DOHH2 (cell line): ENCODE measurements around the gene SERAC1.

Source experiments
- H3F3A ChIP-seq: fragments of 200-600 bp; sonication (generic), shearing (Covaris generic); 2 replicates; pipeline ENCODE4 v1.6.0; 2016; ENCODE audit warnings: antibody characterized with exemption, mild to moderate bottlenecking; ENCODE audit not compliant: control insufficient read depth, insufficient read depth
- H3K27ac ChIP-seq: fragments of 200-600 bp; sonication (generic); 2 replicates; pipeline ENCODE4 v1.5.1; 2014; ENCODE audit warnings: low read depth, mild to moderate bottlenecking, low read length, moderate library complexity
- H3K27me3 ChIP-seq: fragments of 200-600 bp; sonication (generic); 2 replicates; pipeline ENCODE4 v1.6.1; 2014; ENCODE audit warnings: mild to moderate bottlenecking, low read length, mixed read lengths; ENCODE audit not compliant: control insufficient read depth
- H3K36me3 ChIP-seq: fragments of 200-600 bp; sonication (generic); 2 replicates; pipeline ENCODE4 v1.6.1; 2014; ENCODE audit warnings: mild to moderate bottlenecking, low read length, moderate library complexity, mixed read lengths; ENCODE audit not compliant: control insufficient read depth
- H3K4me1 ChIP-seq: fragments of 200-600 bp; sonication (generic); 2 replicates; pipeline ENCODE4 v1.6.1; 2014; ENCODE audit warnings: mild to moderate bottlenecking, low read length, mixed read lengths; ENCODE audit not compliant: control insufficient read depth
- H3K4me2 ChIP-seq: fragments of 200-600 bp; sonication (generic); 2 replicates; pipeline ENCODE4 v1.6.0; 2014; ENCODE audit warnings: mild to moderate bottlenecking, low read length, moderate library complexity
- H3K4me3 ChIP-seq: fragments of 200-600 bp; sonication (generic); 2 replicates; pipeline ENCODE4 v1.5.1; 2014; ENCODE audit warnings: mild to moderate bottlenecking, low read length, mixed read lengths
- H3K79me2 ChIP-seq: fragments of 200-600 bp; sonication (generic); 2 replicates; pipeline ENCODE4 v1.6.1; 2014; ENCODE audit warnings: mild to moderate bottlenecking, low read length, mixed read lengths; ENCODE audit not compliant: control insufficient read depth
- H3K9me2 ChIP-seq: fragments of 200-600 bp; sonication (generic); replicated peaks from 2 replicates; pipeline ENCODE4 v1.6.1; 2014; ENCODE audit warnings: mild to moderate bottlenecking, low read length, mixed read lengths; ENCODE audit not compliant: control insufficient read depth
- H3K9me3 ChIP-seq: fragments of 200-600 bp; sonication (generic); 2 replicates; pipeline ENCODE4 v1.6.1; 2014; ENCODE audit warnings: antibody characterized with exemption, low read length, mixed read lengths; ENCODE audit not compliant: control insufficient read depth, insufficient read depth
- H4K20me1 ChIP-seq: fragments of 200-600 bp; sonication (generic); 2 replicates; pipeline ENCODE4 v1.6.0; 2014; ENCODE audit warnings: low read depth, mild to moderate bottlenecking, antibody characterized with exemption, low read length, moderate library complexity; ENCODE audit not compliant: control insufficient read depth, insufficient read depth
- EZH2phosphoT487 ChIP-seq: fragments of 200-600 bp; sonication (generic); IDR thresholded peaks from 2 replicates; pipeline ENCODE4 v1.6.1; 2017; ENCODE audit warnings: borderline replicate concordance, mild to moderate bottlenecking, antibody characterized with exemption, low read length, moderate library complexity, mixed read lengths
- TF ChIP-seq, protein P1 (sequence below): fragments of 200-600 bp; sonication (generic); IDR thresholded peaks from one replicate; pipeline ENCODE4 v1.5.1; 2014; ENCODE audit warnings: antibody characterized with exemption, mild to moderate bottlenecking, low read depth, low read length; ENCODE audit not compliant: poor library complexity, severe bottlenecking

The SERAC1 gene

GRCh38 chr6:158064725-158065251 lies 103.3 kb downstream of the SERAC1 start:
- TF ChIP-seq, protein P1, sequence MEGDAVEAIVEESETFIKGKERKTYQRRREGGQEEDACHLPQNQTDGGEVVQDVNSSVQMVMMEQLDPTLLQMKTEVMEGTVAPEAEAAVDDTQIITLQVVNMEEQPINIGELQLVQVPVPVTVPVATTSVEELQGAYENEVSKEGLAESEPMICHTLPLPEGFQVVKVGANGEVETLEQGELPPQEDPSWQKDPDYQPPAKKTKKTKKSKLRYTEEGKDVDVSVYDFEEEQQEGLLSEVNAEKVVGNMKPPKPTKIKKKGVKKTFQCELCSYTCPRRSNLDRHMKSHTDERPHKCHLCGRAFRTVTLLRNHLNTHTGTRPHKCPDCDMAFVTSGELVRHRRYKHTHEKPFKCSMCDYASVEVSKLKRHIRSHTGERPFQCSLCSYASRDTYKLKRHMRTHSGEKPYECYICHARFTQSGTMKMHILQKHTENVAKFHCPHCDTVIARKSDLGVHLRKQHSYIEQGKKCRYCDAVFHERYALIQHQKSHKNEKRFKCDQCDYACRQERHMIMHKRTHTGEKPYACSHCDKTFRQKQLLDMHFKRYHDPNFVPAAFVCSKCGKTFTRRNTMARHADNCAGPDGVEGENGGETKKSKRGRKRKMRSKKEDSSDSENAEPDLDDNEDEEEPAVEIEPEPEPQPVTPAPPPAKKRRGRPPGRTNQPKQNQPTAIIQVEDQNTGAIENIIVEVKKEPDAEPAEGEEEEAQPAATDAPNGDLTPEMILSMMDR, result no peak
- no peak for TF ChIP-seq EZH2phosphoT487
- Histone ChIP-seq H3K27ac (no peak overlapping the region), H3K9me2 (no peaks in the 10 kb centered on the region), H4K20me1 (no peaks in the 10 kb centered on the region), H3K79me2 (no peaks in the 10 kb centered on the region), H3K9me3 (no peaks in the 10 kb centered on the region), H3K4me1 (no peaks in the 10 kb centered on the region), H3K4me3 (no peak overlapping the region), H3K4me2 (no peak overlapping the region), H3K27me3 (no peaks in the 10 kb centered on the region), H3F3A (no peaks in the 10 kb centered on the region), H3K36me3 (no peaks in the 10 kb centered on the region)

DNA sequence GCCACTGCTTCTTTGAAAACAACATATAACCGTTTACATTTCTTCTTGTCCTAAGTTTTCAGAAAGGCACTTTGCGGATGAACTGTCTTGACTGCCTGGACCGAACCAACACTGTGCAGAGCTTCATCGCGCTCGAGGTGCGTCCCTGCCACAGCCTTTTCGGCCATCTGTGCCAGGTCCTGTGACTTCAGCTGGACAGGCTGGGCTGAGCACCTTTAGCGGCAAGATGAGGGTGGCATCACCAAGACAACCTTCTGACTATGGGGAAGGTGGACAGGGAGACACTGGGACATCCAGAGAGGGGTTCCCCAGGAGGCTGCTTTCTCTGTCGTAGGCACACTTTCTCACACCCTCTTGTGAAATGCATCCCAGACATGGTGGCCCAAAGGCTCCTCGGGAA lies 104.3 kb downstream of the SERAC1 start:
- Histone ChIP-seq H3F3A (no peaks in the 10 kb centered on the region), H3K9me3 (no peaks in the 10 kb centered on the region), H3K4me3 (no peak overlapping the region), H3K27ac (no peak overlapping the region), H3K4me2 (no peak overlapping the region), H3K27me3 (no peaks in the 10 kb centered on the region), H4K20me1 (no peaks in the 10 kb centered on the region), H3K79me2 (no peaks in the 10 kb centered on the region), H3K36me3 (no peaks in the 10 kb centered on the region), H3K4me1 (no peaks in the 10 kb centered on the region), H3K9me2 (no peaks in the 10 kb centered on the region)
- TF ChIP-seq, protein P1, result no peak
- TF ChIP-seq EZH2phosphoT487, result no peak

GRCh38 chr6:158061709-158062461 lies 106.2 kb downstream of the SERAC1 start:
- Histone ChIP-seq H3F3A (no peaks in the 10 kb centered on the region), H3K4me2 (no peak overlapping the region), H3K4me1 (no peaks in the 10 kb centered on the region), H3K9me2 (no peaks in the 10 kb centered on the region), H3K27me3 (peaks cover 9% of the 10 kb centered on the region), H3K36me3 (no peaks in the 10 kb centered on the region), H3K79me2 (no peaks in the 10 kb centered on the region), H3K27ac (no peak overlapping the region), H3K4me3 (no peak overlapping the region), H3K9me3 (no peaks in the 10 kb centered on the region), H4K20me1 (no peaks in the 10 kb centered on the region)
- no peak for TF ChIP-seq EZH2phosphoT487
- TF ChIP-seq, protein P1, result no peak
